Lower lobe of right lung (tissue), 2 donors: Measurements from ENCODE around the gene NXN. TPM values are rescaled to one million over a fixed set of nuclear protein-coding genes. Genes with fewer than 3 reads are reported as not detected.
A peak's percentile ranks its signal among the peaks of the same experiment; 100 is the strongest.
"Not testable (repeated sequence)": the region's sequence is repeated elsewhere in the genome, so short reads cannot be mapped to it uniquely, and the experiment has no call there.

Source experiments
- ATAC-seq, 2 donors: fragments of 200-7000 bp; cut with Tn5 transposase; one replicate each; pipeline ENCODE4 v1.9.1; 2020 to 2022; ENCODE audit warnings: mild to moderate bottlenecking in 2 of 2, moderate library complexity in 2 of 2
- DNase-seq: peaks from one replicate; pipeline ENCODE4 v3.0.0-alpha.2; 2020
- H3K27ac ChIP-seq: fragments of 200-600 bp; one replicate; pipeline ENCODE4 v1.8.0; 2022
- H3K27me3 ChIP-seq: fragments of 200-600 bp; one replicate; pipeline ENCODE4 v1.8.0; 2022; ENCODE audit warnings: low read depth
- H3K36me3 ChIP-seq: fragments of 200-600 bp; one replicate; pipeline ENCODE4 v1.8.0; 2022; ENCODE audit warnings: mild to moderate bottlenecking
- H3K4me1 ChIP-seq: fragments of 200-600 bp; one replicate; pipeline ENCODE4 v1.8.0; 2022
- H3K4me3 ChIP-seq: fragments of 200-600 bp; one replicate; pipeline ENCODE4 v1.8.0; 2022; ENCODE audit warnings: mild to moderate bottlenecking
- H3K9me3 ChIP-seq: fragments of 200-600 bp; one replicate; pipeline ENCODE4 v1.8.0; 2022
- CTCF ChIP-seq: fragments of 200-600 bp; IDR thresholded peaks from one replicate; pipeline ENCODE4 v1.8.0; 2022; ENCODE audit warnings: antibody characterized with exemption, mild to moderate bottlenecking
- intact Hi-C: fragments of 100-400 bp; cut with DNase I; formaldehyde crosslinking; loops from one replicate; pipeline ENCODE4 v1.11.0; 2022
- total RNA-seq: library from RNA; stranded (reverse); fragmentation: NEBNext Ultra II Directional; extraction: Animal tissue kit (Norgen Biotek cat#: 25700); gene quantifications from one replicate; pipeline ENCODE4 v1.2.1, GENCODE V29; 2021
- donor health status: DM: no; HTN: yes; CAD: no; lungs with severe emphysema.

Gene NXN
- total RNA-seq, 1 donor from 2014 or later, result 42.6 TPM

GRCh38 chr17:930258-930657 lies 49.3 kb downstream of the NXN start:
- ATAC-seq, result no peak
- Histone ChIP-seq H3K36me3 (no peaks in the 10 kb centered on the region), H3K4me1 (peaks cover 66% of the 10 kb centered on the region), H3K27me3 (no peaks in the 10 kb centered on the region), H3K9me3 (no peaks in the 10 kb centered on the region), H3K4me3 (no peak overlapping the region), H3K27ac (no peak overlapping the region)
- no peak for DNase-seq
- intact Hi-C loops, result no loop called here
- no peak for TF ChIP-seq CTCF

- no peak for ATAC-seq
- no peak overlapping the region for H3K4me3 ChIP-seq
- H3K9me3 ChIP-seq, result no peaks in the 10 kb centered on the region
- no peak for TF ChIP-seq CTCF
- no peaks in the 10 kb centered on the region for H3K27me3 ChIP-seq
- peaks cover 71% of the 10 kb centered on the region for H3K4me1 ChIP-seq
- intact Hi-C loops, result no loop called here
- H3K36me3 ChIP-seq, result no peaks in the 10 kb centered on the region
- DNase-seq, result no peak
- H3K27ac ChIP-seq, result no peak overlapping the region
Measured at GRCh38 chr17:929586-929985, 50.0 kb downstream of the NXN start.

- no peaks in the 10 kb centered on the region for H3K36me3 ChIP-seq
- intact Hi-C loops, result no loop called here
- ATAC-seq, result peak; percentile 52 to 73
- H3K27ac ChIP-seq, result peak overlapping the region; percentile 22
- H3K27me3 ChIP-seq, result no peaks in the 10 kb centered on the region
- peaks cover 58% of the 10 kb centered on the region for H3K4me1 ChIP-seq
- no peak overlapping the region for H3K4me3 ChIP-seq
- DNase-seq, result no peak
- H3K9me3 ChIP-seq, result no peaks in the 10 kb centered on the region
- TF ChIP-seq CTCF, result no peak
Measured at GRCh38 chr17:927611-928461, 51.7 kb downstream of the NXN start.

- ATAC-seq (no peak), DNase-seq (no peak)
- no peak for TF ChIP-seq CTCF
- Histone ChIP-seq H3K4me3 (no peak overlapping the region), H3K27ac (peak overlapping the region; percentile 46), H3K36me3 (no peaks in the 10 kb centered on the region), H3K27me3 (no peaks in the 10 kb centered on the region), H3K4me1 (peaks cover 60% of the 10 kb centered on the region), H3K9me3 (no peaks in the 10 kb centered on the region)
- intact Hi-C loops, result no loop called here
Measured at GRCh38 chr17:925817-926216, 53.8 kb downstream of the NXN start.

GRCh38 chr17:924711-925475 lies 54.7 kb downstream of the NXN start:
- H3K9me3 ChIP-seq, result no peaks in the 10 kb centered on the region
- H3K4me3 ChIP-seq, result no peak overlapping the region
- no peaks in the 10 kb centered on the region for H3K27me3 ChIP-seq
- H3K27ac ChIP-seq, result peak overlapping the region; percentile 46
- no peaks in the 10 kb centered on the region for H3K36me3 ChIP-seq
- peak; percentile 55 to 73 for ATAC-seq
- no peak for TF ChIP-seq CTCF
- no peak for DNase-seq
- intact Hi-C loops, result no loop called here
- peaks cover 54% of the 10 kb centered on the region for H3K4me1 ChIP-seq

GRCh38 chr17:924306-924705 lies 55.3 kb downstream of the NXN start:
- H3K4me3 ChIP-seq, H3K36me3 ChIP-seq, H3K27me3 ChIP-seq, ATAC-seq, H3K9me3 ChIP-seq, DNase-seq, intact Hi-C loops: not testable (repeated sequence)
- peaks cover 48% of the 10 kb centered on the region for H3K4me1 ChIP-seq
- H3K27ac ChIP-seq, result peak overlapping the region; percentile 46
